NCI-H2029 (cell line): ENCODE data around the gene PRELP.
"Not testable (repeated sequence)": the region's sequence is repeated elsewhere in the genome, so short reads cannot be mapped to it uniquely, and the experiment has no call there.

Experiments used
- DNase-seq: peaks from one replicate; lab custom pipeline; 2025; lab: John Stamatoyannopoulos, UW

PRELP gene

DNA sequence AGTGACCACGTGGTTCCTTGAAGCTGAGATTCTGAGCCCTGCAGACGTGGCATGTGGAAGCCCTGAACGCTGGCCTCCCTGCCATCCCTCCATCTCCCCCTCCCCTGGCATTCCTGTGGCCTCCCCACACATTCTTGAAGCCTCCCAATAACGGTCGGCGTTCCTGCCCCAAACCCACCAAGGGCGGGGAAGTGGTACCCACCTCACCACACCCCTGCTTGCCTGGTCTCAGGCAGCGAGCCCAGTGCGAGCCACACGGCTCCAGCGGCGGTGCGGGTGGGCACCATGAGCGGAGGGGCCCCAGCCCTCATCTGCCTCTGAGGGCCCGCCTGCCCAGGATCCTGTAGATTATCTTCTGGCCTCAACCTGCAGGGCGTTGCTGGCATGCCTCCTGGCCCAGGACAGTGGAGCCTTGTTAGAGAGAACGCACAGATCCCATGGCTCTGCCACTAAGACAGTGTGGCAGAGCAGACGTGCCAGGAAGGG lies 20.6 kb upstream of the PRELP start:
- no peak for DNase-seq

GRCh38 chr1:203455706-203456105 lies 19.9 kb upstream of the PRELP start:
- DNase-seq: no peak

DNA sequence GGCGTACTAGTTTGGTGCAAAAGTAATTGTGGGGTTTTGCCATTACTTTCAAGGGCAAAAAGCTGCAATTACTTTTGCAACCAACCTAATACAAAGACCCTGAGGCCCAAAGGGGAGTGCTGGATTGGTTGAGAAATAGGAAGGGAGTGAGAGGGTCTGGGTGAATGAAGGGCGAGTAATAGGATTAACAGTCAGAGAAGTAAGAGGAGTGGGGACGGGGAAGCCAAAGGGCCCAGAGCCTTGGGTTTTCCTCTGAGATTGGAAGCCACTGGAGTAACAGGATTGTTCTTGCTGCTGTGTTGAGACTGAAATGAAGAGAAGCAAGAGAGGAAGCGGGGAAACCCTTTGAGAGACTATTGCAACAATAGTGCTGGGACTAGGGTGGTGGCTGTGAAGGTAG lies 19.0 kb upstream of the PRELP start:
- DNase-seq: no peak

GRCh38 chr1:203458078-203458477 lies 17.5 kb upstream of the PRELP start:
- no peak for DNase-seq

DNA sequence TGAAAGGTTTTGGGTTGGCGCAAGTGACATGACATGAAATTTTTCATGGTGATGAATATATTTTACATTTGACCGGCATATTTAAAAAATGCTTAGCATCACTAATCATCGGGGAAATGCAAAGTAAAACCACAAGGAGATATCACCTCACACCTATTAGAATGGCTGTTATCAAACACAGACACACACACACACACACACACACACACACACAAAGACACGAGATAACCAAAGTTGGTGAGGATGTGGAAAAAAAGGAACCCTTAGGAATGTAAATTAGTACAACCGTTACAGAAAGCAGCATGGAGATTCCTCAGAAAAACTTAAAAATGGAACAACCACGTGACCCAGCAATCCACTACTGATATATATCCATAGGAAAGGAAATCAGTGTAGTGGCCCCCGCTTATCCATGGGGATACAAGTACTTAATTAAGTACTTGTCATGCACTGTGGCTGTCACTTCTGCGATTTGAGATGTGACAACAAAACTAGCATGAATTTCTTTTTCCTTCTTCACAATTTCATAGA lies 15.9 kb upstream of the PRELP start:
- DNase-seq: no peak

DNA sequence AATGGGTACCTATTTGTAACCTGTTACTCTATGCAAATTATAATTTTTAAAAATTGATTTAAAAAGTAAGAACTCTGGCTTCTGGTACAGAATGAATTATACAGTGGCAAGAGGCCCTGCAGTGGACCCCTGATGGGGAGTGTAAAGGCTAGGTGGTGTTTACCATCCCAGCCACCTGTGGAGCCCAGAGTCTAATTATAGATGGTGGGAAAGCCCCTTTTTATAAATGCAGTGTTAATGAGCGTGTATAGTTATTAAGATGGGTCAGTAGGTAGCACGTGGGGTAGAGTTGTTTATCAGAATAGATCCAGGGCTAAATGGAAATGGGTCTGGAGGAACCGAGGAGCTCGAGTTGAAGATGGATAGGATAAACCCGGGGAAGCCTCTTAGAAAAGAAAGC lies 13.9 kb upstream of the PRELP start:
- no peak for DNase-seq

- no peak for DNase-seq
Observed at GRCh38 chr1:203462143-203462542, 13.5 kb upstream of the PRELP start.

GRCh38 chr1:203462878-203463277 lies 12.7 kb upstream of the PRELP start:
- no peak for DNase-seq

DNA sequence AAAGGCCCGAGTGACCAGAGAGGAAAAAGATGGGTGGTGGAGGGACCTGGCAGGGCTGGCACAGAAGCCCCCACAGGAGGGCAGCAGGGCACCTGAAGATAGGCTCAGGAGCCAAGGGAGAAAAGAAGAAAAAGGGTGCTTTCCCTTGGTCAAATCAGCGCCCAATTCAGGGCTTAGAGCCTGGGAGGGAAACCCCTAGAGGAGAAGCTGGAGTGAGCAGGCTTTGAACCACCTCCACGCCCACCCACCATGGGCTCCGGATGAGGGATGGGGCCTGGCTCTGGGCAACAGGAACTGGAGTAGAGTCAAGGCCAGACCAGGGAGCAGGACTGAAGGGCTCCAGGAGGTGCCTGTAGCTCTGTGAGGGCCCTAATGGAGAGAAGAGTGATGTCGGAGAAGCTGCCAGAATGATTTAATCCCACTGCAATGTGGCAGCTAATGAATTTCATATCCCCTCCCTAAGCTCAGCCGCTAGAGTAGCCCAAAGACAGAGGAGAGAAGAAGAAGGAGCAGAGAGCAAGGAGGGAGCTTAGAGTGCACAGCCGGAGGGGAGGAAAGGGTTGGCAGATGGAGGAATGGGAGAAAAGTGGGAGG lies 12.0 kb upstream of the PRELP start:
- no peak for DNase-seq

GRCh38 chr1:203464226-203464625 lies 11.4 kb upstream of the PRELP start:
- DNase-seq: no peak

DNA sequence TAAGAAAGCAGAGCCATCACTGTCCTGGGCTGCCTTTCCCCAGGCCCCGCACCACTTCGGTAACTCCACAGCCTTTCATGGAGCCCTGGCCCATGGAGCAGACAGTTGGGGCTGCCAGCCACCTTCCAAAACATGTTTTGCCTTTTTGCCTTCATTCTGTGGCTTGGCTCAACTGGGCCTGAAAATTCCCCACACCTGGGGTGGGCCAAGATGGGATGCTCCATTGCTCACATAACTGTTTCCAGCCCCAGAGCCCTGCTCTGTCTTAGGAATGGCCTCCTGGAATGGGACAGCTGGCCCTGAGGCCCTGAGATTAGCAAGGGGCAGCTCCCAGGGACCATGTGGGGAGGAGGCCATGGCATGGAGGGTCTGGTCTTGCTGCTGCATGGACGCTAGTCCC lies 10.9 kb upstream of the PRELP start:
- DNase-seq: no peak

- DNase-seq: no peak
Observed at GRCh38 chr1:203465146-203465798, 10.3 kb upstream of the PRELP start.

DNA sequence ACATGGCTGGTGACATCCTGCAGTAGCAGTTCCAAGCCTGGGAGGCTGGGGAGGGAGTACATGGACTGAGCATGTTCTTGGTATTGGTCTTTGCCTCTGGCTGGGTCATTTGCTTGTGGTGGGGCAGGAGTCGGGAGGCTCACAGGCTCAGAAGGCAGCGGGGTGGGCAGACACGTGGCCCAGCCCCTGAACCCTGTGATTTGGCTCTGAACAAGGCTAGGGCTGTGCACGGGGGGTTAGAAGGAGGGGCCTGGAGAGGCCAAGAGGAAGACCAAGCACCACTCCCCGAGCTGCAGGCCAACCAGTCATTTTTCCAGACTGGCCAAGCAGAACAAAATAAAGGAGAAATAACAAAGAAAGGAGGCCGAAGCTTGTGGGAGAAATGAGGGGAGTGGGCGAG lies 9.7 kb upstream of the PRELP start:
- DNase-seq: no peak

GRCh38 chr1:203466906-203467549 lies 8.6 kb upstream of the PRELP start:
- not testable (repeated sequence) for DNase-seq

GRCh38 chr1:203467550-203467921 lies 8.1 kb upstream of the PRELP start:
- no peak for DNase-seq

DNA sequence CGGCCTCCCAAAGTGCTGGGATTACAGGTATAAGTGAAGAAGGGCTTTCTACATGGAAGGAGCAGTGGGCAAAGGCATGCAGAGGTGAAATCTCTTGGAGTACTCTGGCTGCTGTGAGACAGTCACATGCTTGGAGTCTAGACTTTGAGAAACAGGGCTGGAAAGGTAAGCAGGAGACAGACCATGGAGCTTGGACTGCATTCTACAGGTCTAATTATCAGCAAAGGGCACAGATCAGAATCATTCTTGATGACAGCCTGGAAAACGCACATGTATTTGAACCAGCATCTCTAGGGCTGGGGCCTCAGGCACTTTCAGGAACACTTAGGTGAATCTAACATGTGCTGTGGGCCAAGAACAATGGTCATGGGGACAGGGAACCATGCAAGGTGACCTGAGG lies 7.3 kb upstream of the PRELP start:
- DNase-seq: no peak

GRCh38 chr1:203470240-203470639 lies 5.4 kb upstream of the PRELP start:
- DNase-seq: no peak

DNA sequence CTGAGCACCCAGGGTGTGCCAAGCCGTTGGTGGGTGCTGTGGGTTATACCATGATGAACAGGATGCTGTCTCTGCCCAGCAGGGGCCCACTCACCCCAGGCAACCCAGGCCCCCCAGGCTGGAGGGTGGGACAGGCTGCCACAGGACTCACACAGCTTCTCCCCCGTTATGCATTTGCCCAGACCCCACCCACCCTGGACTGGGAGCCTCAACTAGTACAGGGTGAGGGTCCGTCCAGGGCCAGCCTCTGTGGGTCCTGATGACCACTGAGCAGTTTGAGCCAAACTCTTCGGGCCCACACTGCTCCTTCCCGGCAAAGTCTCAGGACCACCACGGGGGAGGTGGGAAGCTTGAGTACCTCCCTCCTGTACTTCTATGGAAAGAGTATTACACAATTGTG lies 3.8 kb upstream of the PRELP start:
- no peak for DNase-seq

DNA sequence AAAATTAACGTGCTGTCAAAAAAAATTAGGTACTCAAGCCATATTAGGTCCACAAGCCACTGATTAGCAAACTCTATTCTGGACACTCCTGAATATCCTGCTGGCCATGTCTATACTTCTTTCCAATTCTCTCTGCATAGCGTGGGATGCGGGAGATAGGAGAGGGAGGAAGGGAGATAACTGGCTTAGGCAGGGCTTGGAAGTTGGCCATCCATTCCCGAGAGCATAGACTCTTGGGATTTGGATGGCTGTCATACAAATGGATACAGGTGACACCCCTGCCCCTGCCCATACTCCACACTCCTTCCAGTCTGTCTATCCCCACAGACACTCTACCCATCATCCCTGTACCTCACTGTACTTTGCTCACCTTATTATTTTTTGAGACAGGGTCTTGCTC lies 2.3 kb upstream of the PRELP start:
- no peak for DNase-seq

DNA sequence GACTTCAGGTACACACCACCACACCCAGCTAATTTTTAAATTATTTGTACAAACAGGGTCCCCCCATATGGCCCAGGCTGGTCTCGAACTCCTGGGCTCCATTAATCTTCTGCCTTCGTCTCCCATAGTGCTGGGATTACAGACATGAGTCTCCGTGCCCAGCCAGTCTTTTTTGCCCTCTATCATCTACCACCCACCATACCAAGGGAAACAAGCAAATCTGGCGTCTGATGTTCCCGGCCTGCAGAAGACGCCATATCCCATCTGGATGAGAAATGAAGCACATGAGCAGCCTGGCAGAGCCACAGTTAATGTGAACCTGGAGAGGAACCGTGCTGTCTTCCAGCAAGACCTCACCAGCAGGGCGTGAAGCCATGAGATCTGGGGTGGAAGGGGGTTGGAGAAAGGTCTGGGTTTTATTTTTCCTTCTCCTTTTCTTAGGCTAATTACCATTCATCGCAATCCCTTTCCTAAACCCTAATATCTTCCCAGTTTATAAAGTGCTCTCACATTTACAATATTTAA lies 1.8 kb upstream of the PRELP start:
- DNase-seq: no peak

- no peak for DNase-seq
Observed at GRCh38 chr1:203476216-203476814, 709 bp downstream of the PRELP start.

DNA sequence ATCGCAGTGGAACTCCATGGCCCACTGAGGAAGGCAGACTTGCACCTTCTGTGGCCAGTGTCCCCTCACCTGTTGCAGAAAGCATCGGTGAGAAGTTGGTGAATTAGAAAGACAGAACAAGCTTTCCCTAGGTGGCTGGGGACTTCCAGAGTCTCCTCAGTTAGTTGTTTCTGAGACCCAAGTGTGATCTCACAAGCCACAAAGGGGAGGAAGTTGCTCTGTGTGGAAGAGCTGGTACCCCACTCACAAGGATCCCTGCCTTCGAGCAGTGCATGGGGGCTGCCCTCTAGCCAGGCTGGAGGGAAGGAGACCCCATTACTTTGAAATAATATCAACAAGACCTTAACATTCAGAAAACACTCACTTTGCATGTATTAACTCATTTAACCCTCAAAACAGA lies 2.1 kb downstream of the PRELP start:
- no peak for DNase-seq

- DNase-seq: no peak
Observed at GRCh38 chr1:203478231-203478630, 2.6 kb downstream of the PRELP start.
